ENCODE data around the gene SLC35A4.

DNA sequence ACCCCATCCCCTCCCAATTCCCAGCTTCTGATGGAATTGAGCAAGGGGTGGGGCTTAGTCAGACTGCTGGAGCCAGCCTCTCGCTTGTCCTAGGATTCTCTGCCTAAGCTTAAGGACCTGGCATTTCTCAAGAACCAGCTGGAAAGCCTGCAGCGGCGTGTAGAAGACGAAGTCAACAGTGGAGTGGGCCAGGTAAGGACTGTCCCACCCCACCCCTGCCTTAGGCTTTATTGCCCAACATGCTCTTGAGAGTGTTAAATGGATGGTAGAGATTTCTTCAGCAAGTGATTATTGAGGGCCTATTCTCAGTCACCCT, 1.1 kb downstream of the SLC35A4 start:
- no peak for TF ChIP-seq CTCF (IDR thresholded peaks at IDR 0.05 in 8 of 11, conservative IDR thresholded peaks at IDR 0.05 in 3 of 11)
- TF ChIP-seq POLR2A (IDR thresholded peaks at IDR 0.05), result no peak
